ENCODE data around the gene KATNAL2. TPM values are rescaled to one million over a fixed set of nuclear protein-coding genes. Genes with fewer than 3 reads are reported as not detected.

KATNAL2 gene, protein sequence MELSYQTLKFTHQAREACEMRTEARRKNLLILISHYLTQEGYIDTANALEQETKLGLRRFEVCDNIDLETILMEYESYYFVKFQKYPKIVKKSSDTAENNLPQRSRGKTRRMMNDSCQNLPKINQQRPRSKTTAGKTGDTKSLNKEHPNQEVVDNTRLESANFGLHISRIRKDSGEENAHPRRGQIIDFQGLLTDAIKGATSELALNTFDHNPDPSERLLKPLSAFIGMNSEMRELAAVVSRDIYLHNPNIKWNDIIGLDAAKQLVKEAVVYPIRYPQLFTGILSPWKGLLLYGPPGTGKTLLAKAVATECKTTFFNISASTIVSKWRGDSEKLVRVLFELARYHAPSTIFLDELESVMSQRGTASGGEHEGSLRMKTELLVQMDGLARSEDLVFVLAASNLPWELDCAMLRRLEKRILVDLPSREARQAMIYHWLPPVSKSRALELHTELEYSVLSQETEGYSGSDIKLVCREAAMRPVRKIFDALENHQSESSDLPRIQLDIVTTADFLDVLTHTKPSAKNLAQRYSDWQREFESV
- 1 to 10 TPM; 2.2 to 3.7 TPM for total RNA-seq

DNA sequence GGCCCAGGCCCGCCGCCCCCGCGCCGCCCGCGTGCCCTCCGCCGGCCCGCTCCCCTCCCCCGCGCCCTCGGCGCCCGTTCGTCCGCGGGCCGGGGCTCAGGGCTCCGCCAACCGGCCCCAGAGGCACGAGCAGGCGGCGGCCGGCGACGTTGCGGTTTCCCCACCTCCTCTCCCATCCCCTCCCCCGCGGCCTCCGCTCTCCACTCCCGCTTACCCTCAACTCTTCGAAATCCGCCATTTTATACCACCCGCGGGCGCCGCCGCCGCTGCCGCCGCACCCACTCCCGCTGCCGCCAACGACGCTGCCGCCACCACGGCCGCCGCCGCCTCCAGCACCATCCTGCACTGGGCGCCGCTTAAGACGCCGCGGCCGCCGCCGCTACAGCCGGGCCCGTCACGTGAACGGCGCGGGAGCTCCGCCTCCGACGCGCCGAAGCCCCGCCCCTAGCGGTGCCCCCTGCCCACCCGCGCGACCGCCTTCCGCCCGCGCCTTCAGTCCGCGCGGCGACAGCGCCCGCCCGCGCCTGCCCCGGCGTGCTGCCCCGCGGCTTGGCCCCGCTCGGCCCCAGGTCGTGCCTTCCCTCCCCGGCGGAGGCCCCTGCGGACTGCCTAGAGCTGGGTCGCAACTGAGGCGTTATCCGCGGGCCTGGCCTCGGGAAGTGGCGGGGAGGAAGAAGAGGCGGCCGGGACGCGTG is at the start of gene KATNAL2, which contains the start of gene PIAS2:
TSS of gene KATNAL2 (plus strand) at position 495 of the 695 bp plus-strand sequence. CDS start 29,271 bp downstream, outside the sequence.
TSS of gene PIAS2 (minus strand) at position 400 of the 695 bp plus-strand sequence. CDS start at position 238, 162 bp downstream.
- H3K4me1 ChIP-seq: peaks cover 0 to 32% of the 10 kb centered on the region in 2 donors
- TF ChIP-seq CTCF (IDR thresholded peaks at IDR 0.05): no peak
- no peaks in the 10 kb centered on the region for H3K27me3 ChIP-seq
- peak within 1 kb of the TSS; percentile 88 to 90 for H3K27ac ChIP-seq
- no peaks in the 10 kb centered on the region for H3K9me3 ChIP-seq
- H3K4me3 ChIP-seq: peak within 1 kb of the TSS; percentile 81 to 88
- peak; percentile 69 for DNase-seq (ENCODE audit: low spot score)
- H3K36me3 ChIP-seq: no peaks in the 10 kb centered on the region

DNA sequence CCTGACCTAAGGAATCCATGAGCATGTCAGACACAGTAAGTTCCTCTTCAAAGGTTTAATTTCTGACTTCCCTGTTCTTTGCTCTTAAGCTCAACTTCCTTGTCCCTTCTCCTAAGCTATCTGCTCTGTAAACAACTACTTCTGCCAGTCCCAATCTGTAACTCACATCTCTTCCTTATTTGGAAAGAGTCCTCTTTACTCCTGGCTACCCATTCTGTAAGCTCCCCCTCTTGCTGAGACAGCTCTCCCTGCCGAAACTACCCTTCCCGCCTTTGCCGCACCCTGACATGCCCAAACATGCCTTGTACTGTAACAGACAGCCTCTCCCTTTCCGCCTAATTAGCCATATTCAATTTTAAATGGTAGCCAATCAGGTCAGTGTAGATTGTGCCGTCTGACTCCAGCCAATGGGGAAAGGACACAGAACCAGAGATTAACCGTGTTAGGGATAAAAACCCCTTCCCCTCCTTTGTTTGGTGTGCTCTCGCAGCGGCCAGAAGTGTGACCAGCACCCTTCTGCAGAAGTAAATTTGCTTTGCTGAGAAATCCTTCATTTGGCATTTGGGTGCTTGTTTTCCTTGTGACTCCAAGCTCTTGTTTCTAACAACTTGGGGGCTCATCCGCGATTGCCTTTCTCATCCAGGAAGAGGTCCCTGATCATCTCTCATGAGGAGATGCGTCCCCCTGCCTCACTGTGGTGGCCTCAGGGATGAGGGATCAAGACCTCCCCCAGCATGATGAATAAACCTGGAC is 49.1 kb upstream of the KATNAL2 start:
- no peaks in the 10 kb centered on the region for H3K27me3 ChIP-seq

DNA sequence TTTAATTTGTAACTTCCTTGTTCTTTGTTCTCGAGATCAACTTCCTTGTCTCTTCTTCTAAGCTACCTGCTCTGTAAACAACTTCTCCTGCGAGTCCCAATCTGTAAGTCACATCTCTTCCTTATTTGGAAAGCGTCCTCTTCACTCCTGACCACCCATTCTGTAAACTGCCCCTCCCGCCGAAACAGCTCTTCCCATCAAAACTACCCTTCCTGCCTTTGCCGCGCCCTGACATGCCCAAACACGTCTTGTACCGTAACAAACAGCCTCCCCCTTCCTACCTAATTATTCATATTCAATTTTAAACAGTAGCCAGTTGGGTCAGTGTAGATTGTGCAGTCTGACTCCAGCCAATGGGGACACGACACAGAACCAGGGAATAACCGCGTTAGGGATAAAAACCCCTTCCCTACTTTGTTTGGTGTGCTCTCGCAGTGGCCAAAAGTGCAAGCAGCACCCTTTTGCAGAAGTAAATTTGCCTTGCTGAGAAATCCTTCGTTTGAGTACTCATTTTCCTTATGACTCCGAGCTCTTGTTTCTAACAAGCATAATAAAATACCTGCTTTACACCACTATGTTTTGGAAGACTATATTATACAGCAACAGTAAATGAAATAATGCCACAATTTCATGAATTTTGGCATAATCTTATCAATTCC is 39.9 kb upstream of the KATNAL2 start:
- DNase-seq (ENCODE audit: low spot score): no peak
- Histone ChIP-seq H3K9me3 (peaks cover 0 to 13% of the 10 kb centered on the region in 2 donors), H3K4me1 (no peaks in the 10 kb centered on the region), H3K4me3 (no peak overlapping the region), H3K27me3 (no peaks in the 10 kb centered on the region), H3K27ac (no peak overlapping the region), H3K36me3 (peaks cover 5% of the 10 kb centered on the region)
- TF ChIP-seq CTCF (IDR thresholded peaks at IDR 0.05): no peak

More for the DNA sequence above, 49.1 kb upstream of the KATNAL2 start:
- H3K9me3 ChIP-seq: peaks cover 0 to 22% of the 10 kb centered on the region in 2 donors
- no peak overlapping the region for H3K27ac ChIP-seq
- H3K4me3 ChIP-seq: no peak overlapping the region
- TF ChIP-seq CTCF (IDR thresholded peaks at IDR 0.05): no peak
- H3K36me3 ChIP-seq: no peaks in the 10 kb centered on the region
- H3K4me1 ChIP-seq: no peaks in the 10 kb centered on the region
- no peak for DNase-seq (ENCODE audit: low spot score)

GRCh38 chr18:46883180-46883579 is 34.2 kb upstream of the KATNAL2 start:
- no peaks in the 10 kb centered on the region for H3K27me3 ChIP-seq
- H3K9me3 ChIP-seq: peaks cover 0 to 9% of the 10 kb centered on the region in 2 donors
- no peak for TF ChIP-seq CTCF (IDR thresholded peaks at IDR 0.05)
- H3K4me3 ChIP-seq: no peak overlapping the region
- H3K4me1 ChIP-seq: no peaks in the 10 kb centered on the region
- H3K27ac ChIP-seq: no peak overlapping the region
- no peak for DNase-seq (ENCODE audit: low spot score)
- H3K36me3 ChIP-seq: peaks cover 6% of the 10 kb centered on the region

DNA sequence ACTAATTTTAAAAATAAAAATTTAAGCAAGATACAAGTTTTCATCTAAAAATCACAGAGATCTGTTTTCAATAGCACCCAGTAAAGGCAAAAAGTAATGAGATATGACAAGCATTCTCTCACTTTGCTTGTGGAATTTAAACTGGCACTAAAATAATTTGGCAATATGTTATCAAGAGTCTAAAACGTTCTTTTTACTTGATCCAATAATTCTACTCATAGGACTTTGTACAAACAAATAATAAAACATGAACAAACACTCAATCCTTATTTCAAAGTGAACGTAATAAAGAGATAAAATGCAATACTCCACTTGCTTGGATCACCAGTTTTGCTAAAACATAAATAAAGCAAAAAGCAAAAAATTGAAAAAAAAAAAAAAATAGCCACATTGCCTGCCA is 30.5 kb upstream of the KATNAL2 start:
- no peak for DNase-seq (ENCODE audit: low spot score)
- Histone ChIP-seq H3K4me1 (no peaks in the 10 kb centered on the region), H3K9me3 (peaks cover 6 to 23% of the 10 kb centered on the region in 2 donors), H3K36me3 (peaks cover 26% of the 10 kb centered on the region), H3K27me3 (no peaks in the 10 kb centered on the region), H3K4me3 (no peak overlapping the region), H3K27ac (no peak overlapping the region)
- TF ChIP-seq CTCF (IDR thresholded peaks at IDR 0.05): no peak

All from right atrium auricular region (tissue), 2 donors.